Esophagus muscularis mucosa (tissue), 3 donors: Measurements from ENCODE around the gene SDHAF4.

Source experiments
- CTCF ChIP-seq, 3 experiments: fragments of 200-600 bp in 2 of 3; fragments of 450-650 bp in 1 of 3; sonication (generic) in 2 of 3; IDR thresholded peaks; one replicate each; pipeline ENCODE4 v1.5.1; 2017 to 2019; ENCODE audit warnings: antibody characterized with exemption in 3 of 3, mild to moderate bottlenecking in 2 of 3, moderate library complexity in 1 of 3
- POLR2AphosphoS5 ChIP-seq, 2 donors: sonication (generic); formaldehyde crosslinking; IDR thresholded peaks; one replicate each; pipeline ENCODE4 v1.6.1; 2017; ENCODE audit warnings: antibody characterized with exemption in 2 of 2

- TF ChIP-seq CTCF (IDR thresholded peaks at IDR 0.05) (no peak), POLR2AphosphoS5 (IDR thresholded peaks at IDR 0.05) (no peak)
Measured at GRCh38 chr6:70638468-70638867, 71.7 kb downstream of the SDHAF4 start.
